K562 (cell line): ENCODE data around the gene CCND3. TPM values are rescaled to one million over a fixed set of nuclear protein-coding genes. Genes with fewer than 3 reads are reported as not detected.

Experiments used
- CBFB ChIP-seq: sonication (generic); formaldehyde crosslinking; IDR thresholded peaks from 2 replicates; pipeline ENCODE4 v1.4.0; 2020; ENCODE audit warnings: mild to moderate bottlenecking, missing genetic modification reagents
- CBX2 ChIP-seq: fragments of 200-600 bp; sonication (generic); IDR thresholded peaks from one replicate; pipeline ENCODE4 v1.6.1; 2012; ENCODE audit warnings: mild to moderate bottlenecking, low read length, inconsistent platforms; ENCODE audit not compliant: insufficient read depth, poor library complexity, severe bottlenecking
- CREB3 ChIP-seq: fragments of 450-650 bp; conservative IDR thresholded peaks from 2 replicates; pipeline ENCODE4 v1.6.1; 2016; ENCODE audit warnings: missing genetic modification characterization, low read depth, mild to moderate bottlenecking, missing compliant biosample characterization, moderate library complexity
- E2F3 ChIP-seq: fragments of 250-450 bp; sonication (Bioruptor Pico); IDR thresholded peaks from 2 replicates; pipeline ENCODE4 v1.4.0; 2020; ENCODE audit warnings: mild to moderate bottlenecking
- GTF2A2 ChIP-seq: IDR thresholded peaks from 2 replicates; pipeline ENCODE4 v1.6.1; 2016; ENCODE audit warnings: mild to moderate bottlenecking, missing genetic modification characterization, missing compliant biosample characterization
- HMG20B ChIP-seq: fragments of 250-450 bp; sonication (Bioruptor Pico); IDR thresholded peaks from 2 replicates; pipeline ENCODE4 v1.5.0; 2021; ENCODE audit warnings: mild to moderate bottlenecking
- ILK ChIP-seq: fragments of 450-650 bp; IDR thresholded peaks from 2 replicates; pipeline ENCODE4 v1.6.1; 2016; ENCODE audit warnings: missing genetic modification characterization, low read depth, mild to moderate bottlenecking, missing compliant biosample characterization, moderate library complexity, borderline replicate concordance
- KAT8 ChIP-seq: fragments of 450-650 bp; IDR thresholded peaks from 2 replicates; pipeline ENCODE4 v1.6.1; 2016; ENCODE audit warnings: low read depth, mild to moderate bottlenecking
- MLLT1 ChIP-seq, 2 experiments: fragments of 450-650 bp; IDR thresholded peaks; 2 replicates each; pipeline ENCODE4 v1.6.1; 2016
- MLX ChIP-seq, 2 experiments: fragments of 450-650 bp in 1 of 2; sonication (generic) in 1 of 2; formaldehyde crosslinking; conservative IDR thresholded peaks; 2 replicates each; pipeline versions ENCODE4 v1.4.0 to v1.8.1; 2020 to 2022; ENCODE audit warnings: mild to moderate bottlenecking in 1 of 2, missing genetic modification reagents in 1 of 2
- MTA1 ChIP-seq: fragments of 450-650 bp; IDR thresholded peaks from 2 replicates; pipeline ENCODE4 v1.6.1; 2017; ENCODE audit warnings: borderline replicate concordance
- MYBL2 ChIP-seq, 2 experiments: fragments of 450-650 bp in 1 of 2; sonication (generic) in 1 of 2; formaldehyde crosslinking in 1 of 2; IDR thresholded peaks; 2 replicates each; pipeline versions ENCODE4 v1.6.1 to v1.8.1; 2017 to 2022; ENCODE audit warnings: borderline replicate concordance in 1 of 2, inconsistent platforms in 1 of 2, low read depth in 1 of 2, mild to moderate bottlenecking in 1 of 2, missing genetic modification reagents in 1 of 2, moderate library complexity in 1 of 2
- NFYB ChIP-seq: IDR thresholded peaks from 2 replicates; pipeline ENCODE4 v1.6.1; 2011; ENCODE audit warnings: mild to moderate bottlenecking, moderate library complexity; ENCODE audit not compliant: insufficient read length; ENCODE audit errors: extremely low read depth
- PHF8 ChIP-seq: fragments of 200-600 bp; sonication (generic); IDR thresholded peaks from 2 replicates; pipeline ENCODE4 v1.6.1; 2012; ENCODE audit warnings: mixed run types, mild to moderate bottlenecking, inconsistent platforms, low read length, moderate library complexity, borderline replicate concordance
- PHTF2 ChIP-seq: fragments of 250-450 bp; sonication (Bioruptor Pico); IDR thresholded peaks from 2 replicates; pipeline ENCODE4 v1.5.0; 2021; ENCODE audit warnings: mild to moderate bottlenecking
- SMARCA5 ChIP-seq: fragments of 450-650 bp; IDR thresholded peaks from 2 replicates; pipeline ENCODE4 v1.6.1; 2016
- SNRNP70 ChIP-seq: fragments of 200-400 bp; formaldehyde crosslinking; optimal IDR thresholded peaks from 2 replicates; pipeline ENCODE3; 2017; ENCODE audit warnings: low read depth, low read length
- TAF7 ChIP-seq: fragments of 450-650 bp; IDR thresholded peaks from 2 replicates; pipeline ENCODE4 v1.6.1; 2016; ENCODE audit warnings: missing genetic modification characterization, missing compliant biosample characterization
- TCF7 ChIP-seq: sonication (generic); IDR thresholded peaks from 2 replicates; pipeline ENCODE4 v1.6.1; 2016; ENCODE audit warnings: antibody characterized with exemption, borderline replicate concordance
- THRA ChIP-seq: fragments of 450-650 bp; IDR thresholded peaks from 2 replicates; pipeline ENCODE4 v1.6.1; 2017; ENCODE audit warnings: mild to moderate bottlenecking, moderate library complexity
- ZNF134 ChIP-seq: fragments of 250-450 bp; sonication (Bioruptor Pico); conservative IDR thresholded peaks from 2 replicates; pipeline ENCODE4 v1.4.0; 2020
- ZNF41 ChIP-seq: fragments of 250-450 bp; sonication (Bioruptor Pico); conservative IDR thresholded peaks from 2 replicates; pipeline ENCODE4 v1.4.0; 2020; ENCODE audit warnings: mild to moderate bottlenecking
- ZNF696 ChIP-seq: fragments of 250-450 bp; sonication (Bioruptor Pico); conservative IDR thresholded peaks from 2 replicates; pipeline ENCODE4 v1.4.0; 2020; ENCODE audit warnings: mild to moderate bottlenecking, moderate library complexity
- ZNF76 ChIP-seq: fragments of 250-450 bp; sonication (Bioruptor Pico); IDR thresholded peaks from 2 replicates; pipeline ENCODE4 v1.4.0; 2020; ENCODE audit warnings: mild to moderate bottlenecking, moderate library complexity, borderline replicate concordance
- polyA plus RNA-seq, 8 experiments: library from polyadenylated mRNA; depleted of rRNA in 4 of 8; stranded (reverse) in 5 of 8; unstranded in 3 of 8; fragments of >200 nt; fragmentation: Nextera tagmentation in 2 of 8; fragmentation: Illumina TruSeq in 1 of 8; extraction: Ambion mirVana in 2 of 8; extraction: Trizol in 1 of 8; gene quantifications; 2 replicates each; pipeline versions ENCODE4 v1.2.1 to v1.2.3, GENCODE V29; 2011 to 2014; ENCODE audit warnings: inconsistent platforms in 1 of 8, missing spikeins in 1 of 8
- total RNA-seq, 7 experiments: library from RNA; depleted of rRNA in 6 of 7; stranded (reverse); fragments of >200 nt in 6 of 7; fragmentation: Illumina TruSeq in 2 of 7; extraction: Trizol in 2 of 7; gene quantifications; 2 replicates each; pipeline versions ENCODE4 v1.2.1 to v1.2.3, GENCODE V29; 2011 to 2021; ENCODE audit warnings: low replicate concordance in 1 of 7

The CCND3 gene
- total and polyA plus RNA-seq, 9 of the 15 experiments (the other 6 are each of a cell fraction or from before 2014, with no cell fraction given) = 21.5 to 204 (median 97.4) TPM

GRCh38 chr6:41920921-41921711 is 20.5 kb downstream of the CCND3 start, which contains the start of the genes BYSL and MED20 (continued):
- no peak for TF ChIP-seq HMG20B (CRISPR knock-in tag)
- no peak for TF ChIP-seq THRA
- TF ChIP-seq PHF8 = peak; percentile 71
- TF ChIP-seq MLLT1 (IDR thresholded peaks at IDR 0.05) = peak in 1 of 2 experiments; percentile 17; a peak in 2 of 4 replicates
- peak; percentile 100 for TF ChIP-seq MTA1
- TF ChIP-seq ILK (tag) = no peak
- no peak for TF ChIP-seq SMARCA5
- TF ChIP-seq TAF7 = peak; percentile 71; the same call in 1 of the 2 replicates
- no peak; a peak in 1 of 4 replicates for TF ChIP-seq MLX (CRISPR knock-in tag; conservative IDR thresholded peaks at IDR 0.05)
- no peak for TF ChIP-seq ZNF41 (CRISPR knock-in tag)
- TF ChIP-seq ZNF134 (CRISPR knock-in tag) = no peak; the same call in 1 of the 2 replicates
- TF ChIP-seq GTF2A2 (tag) = no peak
- no peak for TF ChIP-seq KAT8
- TF ChIP-seq MYBL2 (IDR thresholded peaks at IDR 0.05; ENCODE audit: low read depth) = no peak
- TF ChIP-seq MYBL2 (CRISPR knock-in tag; IDR thresholded peaks at IDR 0.05; ENCODE audit: borderline replicate concordance) = no peak
- TF ChIP-seq ZNF696 (CRISPR knock-in tag) = no peak
- TF ChIP-seq NFYB = no peak
- no peak for TF ChIP-seq SNRNP70
- no peak for TF ChIP-seq ZNF76 (CRISPR knock-in tag)
- TF ChIP-seq E2F3 (CRISPR knock-in tag) = peak; percentile 94
- no peak for TF ChIP-seq PHTF2 (CRISPR knock-in tag)
- TF ChIP-seq CBX2 = no peak
- TF ChIP-seq CREB3 (tag) = no peak
- TF ChIP-seq TCF7 = no peak
- TF ChIP-seq CBFB = peak; percentile 87
